AG09309 (cell line): ENCODE data around the gene RANBP2.
"Not testable (repeated sequence)": the region's sequence is repeated elsewhere in the genome, so short reads cannot be mapped to it uniquely, and the experiment has no call there.

ENCODE experiments used
- DNase-seq: peaks from one replicate; pipeline ENCODE4 v3.0.0-alpha.2; 2010; ENCODE audit warnings: low read depth
- H3K4me3 ChIP-seq: 2 replicates; pipeline ENCODE4 v1.5.1; 2011; ENCODE audit warnings: mild to moderate bottlenecking, low read depth, low read length, moderate library complexity; ENCODE audit not compliant: control insufficient read depth
- CTCF ChIP-seq: IDR thresholded peaks from 2 replicates; pipeline ENCODE4 v1.5.1; 2011; ENCODE audit warnings: mild to moderate bottlenecking, low read depth, low read length, inconsistent platforms; ENCODE audit not compliant: insufficient read depth, control insufficient read depth; ENCODE audit errors: missing control alignments

RANBP2 gene

GRCh38 chr2:108701208-108701607 is 18.1 kb upstream of the RANBP2 start:
- no peak for DNase-seq
- TF ChIP-seq CTCF = no peak
- no peak overlapping the region for H3K4me3 ChIP-seq

- H3K4me3 ChIP-seq = no peak overlapping the region
- no peak for DNase-seq
- TF ChIP-seq CTCF = no peak
These were observed 17.5 kb upstream of the RANBP2 start for GRCh38 chr2:108701806-108702205.

GRCh38 chr2:108704871-108705270 is 14.4 kb upstream of the RANBP2 start:
- no peak for TF ChIP-seq CTCF
- DNase-seq = no peak
- H3K4me3 ChIP-seq = no peak overlapping the region

- no peak for TF ChIP-seq CTCF
These were observed 12.0 kb upstream of the RANBP2 start for GRCh38 chr2:108707300-108707699.

GRCh38 chr2:108716971-108717370 is 2.3 kb upstream of the RANBP2 start:
- not testable (repeated sequence) for DNase-seq, H3K4me3 ChIP-seq

More at GRCh38 chr2:108707300-108707699, 12.0 kb upstream of the RANBP2 start:
- H3K4me3 ChIP-seq = no peak overlapping the region
- no peak for DNase-seq

- H3K4me3 ChIP-seq, DNase-seq: not testable (repeated sequence)
These were observed 6.8 kb downstream of the RANBP2 start for GRCh38 chr2:108726048-108726447.

GRCh38 chr2:108734656-108735055 is 15.4 kb downstream of the RANBP2 start:
- not testable (repeated sequence) for DNase-seq, H3K4me3 ChIP-seq

- H3K4me3 ChIP-seq, DNase-seq: not testable (repeated sequence)
These were observed 38.7 kb downstream of the RANBP2 start for GRCh38 chr2:108757973-108758372.

GRCh38 chr2:108762618-108763017 is 43.3 kb downstream of the RANBP2 start:
- not testable (repeated sequence) for H3K4me3 ChIP-seq, DNase-seq

GRCh38 chr2:108766671-108767070 is 47.4 kb downstream of the RANBP2 start:
- not testable (repeated sequence) for DNase-seq, H3K4me3 ChIP-seq

GRCh38 chr2:108767859-108768258 is 48.6 kb downstream of the RANBP2 start:
- not testable (repeated sequence) for DNase-seq, H3K4me3 ChIP-seq
